HCT116 (cell line): ENCODE measurements around the gene EPHA10. TPM values are rescaled to one million over a fixed set of nuclear protein-coding genes. Genes with fewer than 3 reads are reported as not detected.

Source experiments
- ATAC-seq: fragments of 200-7000 bp; cut with Tn5 transposase; 2 replicates; pipeline ENCODE4 v1.9.1; 2020; ENCODE audit warnings: mild to moderate bottlenecking, moderate library complexity
- BruUV-seq: library from RNA; stranded (reverse); fragments of 400-500 nt; replicated peaks from 2 replicates; lab custom pipeline; 2021; lab: Mats Ljungman, UMichigan
- CTCF ChIA-PET: fragments of 300-600 bp; sonication (Branson Sonifier 250); formaldehyde crosslinking; loops from one replicate; lab custom pipeline; 2021; ENCODE audit warnings: antibody characterized with exemption; lab: Charles Lee
- POLR2A ChIA-PET: fragments of 300-600, 350-600 bp; sonication (Branson Sonifier 250); formaldehyde crosslinking; loops from one replicate; lab custom pipeline; 2021; ENCODE audit warnings: antibody characterized with exemption; lab: Charles Lee
- RAD21 ChIA-PET, 2 experiments: fragments of 300-600 bp; sonication (Branson Sonifier 250); formaldehyde crosslinking; loops; one replicate each; lab custom pipeline; 2023; ENCODE audit warnings: low total read pairs in 2 of 2; ENCODE audit not compliant: uncharacterized antibody in 2 of 2, unreplicated experiment in 2 of 2, low non-redundant PET in 1 of 2; lab: Charles Lee
- DNase-seq: peaks from one replicate; pipeline ENCODE4 v3.0.0-alpha.2; 2010; ENCODE audit warnings: low read depth, low spot score
- H2AFZ ChIP-seq: fragments of 200-600 bp; shearing (Covaris generic), sonication (generic); 2 replicates; pipeline ENCODE4 v1.6.1; 2017; ENCODE audit warnings: low read depth, mixed run types, mixed read lengths, antibody characterized with exemption, low read length; ENCODE audit not compliant: poor library complexity, severe bottlenecking
- H3K27ac ChIP-seq: 2 replicates; pipeline ENCODE4 v1.5.1; 2012; ENCODE audit warnings: low read depth, low read length
- H3K27me3 ChIP-seq: fragments of 200-600 bp; sonication (generic); 2 replicates; pipeline ENCODE4 v1.6.1; 2016; ENCODE audit warnings: mixed run types, low read length, mixed read lengths; ENCODE audit not compliant: insufficient read depth
- H3K36me3 ChIP-seq, 2 experiments: fragments of 200-500 bp in 1 of 2; fragments of 200-600 bp in 1 of 2; sonication (Bioruptor generic) in 1 of 2; sonication (generic) in 1 of 2; 2 replicates each; pipeline versions ENCODE4 v1.5.1 to v1.6.1; 2014 to 2016; ENCODE audit warnings: low read length in 2 of 2, inconsistent platforms in 1 of 2, mixed read lengths in 1 of 2, mixed run types in 1 of 2; ENCODE audit not compliant: insufficient read depth in 2 of 2, control insufficient read depth in 1 of 2
- H3K4me1 ChIP-seq, 2 experiments: fragments of 200-600 bp in 1 of 2; sonication (generic) in 1 of 2; 2 replicates each; pipeline versions ENCODE4 v1.5.1 to v1.6.1; 2012 to 2017; ENCODE audit warnings: low read length in 2 of 2, inconsistent platforms in 1 of 2, mild to moderate bottlenecking in 1 of 2, mixed read lengths in 1 of 2, mixed run types in 1 of 2, moderate library complexity in 1 of 2; ENCODE audit not compliant: insufficient read depth in 2 of 2, control insufficient read depth in 1 of 2
- H3K4me2 ChIP-seq: fragments of 200-600 bp; sonication (generic); 2 replicates; pipeline ENCODE4 v1.6.1; 2017; ENCODE audit warnings: mixed run types, low read length, mixed read lengths
- H3K4me3 ChIP-seq, 2 experiments: fragments of 200-600 bp in 1 of 2; sonication (generic) in 1 of 2; replicated peaks in 1 of 2; 2 replicates each; pipeline ENCODE4 v1.5.1; 2011 to 2016; ENCODE audit warnings: low read length in 2 of 2, control low read depth in 1 of 2, low read depth in 1 of 2, mild to moderate bottlenecking in 1 of 2, mixed read lengths in 1 of 2, mixed run types in 1 of 2
- H3K79me2 ChIP-seq: fragments of 200-600 bp; sonication (generic); 2 replicates; pipeline ENCODE4 v1.6.1; 2017; ENCODE audit warnings: mild to moderate bottlenecking, mixed run types, low read length, moderate library complexity, mixed read lengths; ENCODE audit not compliant: insufficient read depth
- H3K9ac ChIP-seq: fragments of 200-600 bp; sonication (generic); 2 replicates; pipeline ENCODE4 v1.6.1; 2016; ENCODE audit warnings: low read length, mixed read lengths
- H3K9me2 ChIP-seq: fragments of 200-600 bp; sonication (generic), shearing (Covaris generic); 2 replicates; pipeline ENCODE4 v1.6.1; 2017; ENCODE audit warnings: mixed run types, mild to moderate bottlenecking, moderate library complexity; ENCODE audit not compliant: insufficient read depth
- H3K9me3 ChIP-seq, 2 experiments: fragments of 200-500 bp in 1 of 2; fragments of 200-600 bp in 1 of 2; sonication (Bioruptor generic) in 1 of 2; sonication (generic) in 1 of 2; 2 replicates each; pipeline ENCODE4 v1.6.1; 2014 to 2017; ENCODE audit warnings: low read length in 2 of 2, mixed read lengths in 2 of 2, inconsistent platforms in 1 of 2, low read depth in 1 of 2, mild to moderate bottlenecking in 1 of 2, mixed run types in 1 of 2, moderate library complexity in 1 of 2; ENCODE audit not compliant: control insufficient read depth in 1 of 2, insufficient read depth in 1 of 2
- H4K20me1 ChIP-seq: fragments of 200-600 bp; sonication (generic), shearing (Covaris generic); 2 replicates; pipeline ENCODE4 v1.6.1; 2017; ENCODE audit warnings: mixed run types, mild to moderate bottlenecking, moderate library complexity; ENCODE audit not compliant: insufficient read depth
- ATF3 ChIP-seq: IDR thresholded peaks from 2 replicates; pipeline ENCODE4 v1.6.1; 2012
- CEBPB ChIP-seq: IDR thresholded peaks from 2 replicates; pipeline ENCODE4 v1.6.1; 2012; ENCODE audit warnings: low read depth
- CTCF ChIP-seq, 3 experiments: fragments of 200-600 bp in 1 of 3; sonication (generic) in 1 of 3; IDR thresholded peaks in 2 of 3; conservative IDR thresholded peaks in 1 of 3; 2 replicates each; pipeline ENCODE4 v1.5.1; 2012 to 2017; ENCODE audit warnings: low read depth in 2 of 3, low read length in 2 of 3, antibody characterized with exemption in 1 of 3, borderline replicate concordance in 1 of 3, control low read depth in 1 of 3, mild to moderate bottlenecking in 1 of 3, mixed read lengths in 1 of 3, mixed run types in 1 of 3, moderate library complexity in 1 of 3; ENCODE audit not compliant: insufficient read depth in 1 of 3
- EGR1 ChIP-seq: IDR thresholded peaks from 2 replicates; pipeline ENCODE4 v1.6.1; 2012; ENCODE audit warnings: low read depth
- ELF1 ChIP-seq: IDR thresholded peaks from 2 replicates; pipeline ENCODE4 v1.6.1; 2012; ENCODE audit warnings: low read depth, borderline replicate concordance
- EZH2 ChIP-seq: fragments of 200-600 bp; sonication (generic); IDR thresholded peaks from 2 replicates; pipeline ENCODE4 v1.6.1; 2017; ENCODE audit warnings: antibody characterized with exemption, mixed run types
- MAX ChIP-seq: IDR thresholded peaks from 2 replicates; pipeline ENCODE4 v1.6.1; 2012
- POLR2A ChIP-seq: IDR thresholded peaks from 2 replicates; pipeline ENCODE4 v1.7.0; 2011; ENCODE audit warnings: borderline replicate concordance; ENCODE audit not compliant: insufficient read depth, insufficient read length; ENCODE audit errors: extremely low read depth
- RAD21 ChIP-seq: IDR thresholded peaks from 2 replicates; pipeline ENCODE4 v1.6.1; 2012; ENCODE audit warnings: low read depth, mild to moderate bottlenecking
- SIN3A ChIP-seq: IDR thresholded peaks from 2 replicates; pipeline ENCODE4 v1.6.1; 2012; ENCODE audit warnings: low read depth
- TCF7L2 ChIP-seq: IDR thresholded peaks from 2 replicates; pipeline ENCODE4 v1.7.0; 2011; ENCODE audit warnings: borderline replicate concordance, inconsistent platforms; ENCODE audit not compliant: insufficient read depth, insufficient read length; ENCODE audit errors: extremely low read depth
- ZBTB33 ChIP-seq: IDR thresholded peaks from 2 replicates; pipeline ENCODE4 v1.6.1; 2011; ENCODE audit warnings: mild to moderate bottlenecking, low read length, moderate library complexity; ENCODE audit not compliant: insufficient replicate concordance; ENCODE audit errors: extremely low read depth
- ZNF274 ChIP-seq: fragments of 200-500 bp; sonication (Bioruptor generic); IDR thresholded peaks from 2 replicates; pipeline ENCODE4 v1.6.1; 2014; ENCODE audit warnings: mild to moderate bottlenecking, low read depth, low read length, inconsistent platforms
- intact Hi-C: fragments of 100-400 bp; cut with micrococcal nuclease; formaldehyde crosslinking; loops from 2 replicates; pipeline ENCODE4 v1.10.0; 2022
- total RNA-seq: library from RNA; stranded (reverse); gene quantifications from one replicate; pipeline ENCODE4 v1.2.1, GENCODE V29; 2021; ENCODE audit not compliant: unreplicated experiment

EPHA10 gene
- total RNA-seq, 1 experiment from 2014 or later, result 6.5 TPM

DNA sequence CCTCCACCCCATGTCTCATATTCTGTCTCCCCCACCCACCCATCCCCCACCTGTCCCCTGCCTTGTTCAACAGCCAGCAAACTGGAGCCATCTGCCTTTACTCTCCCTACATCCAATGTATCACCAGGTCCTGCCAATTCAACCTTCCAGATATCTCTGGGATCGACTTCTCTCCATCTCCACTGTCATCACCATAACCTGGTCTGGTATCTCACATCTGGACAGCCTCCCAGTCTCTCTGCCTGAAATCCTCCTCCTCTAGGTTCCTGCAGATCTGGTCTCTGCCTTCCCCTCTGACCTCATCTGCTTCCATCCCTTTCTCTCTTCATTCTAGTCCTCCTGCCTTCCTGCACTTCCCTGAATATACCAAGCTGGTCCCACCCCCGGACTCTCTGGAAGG, 94.8 kb downstream of the EPHA10 start:
- H3K79me2 ChIP-seq, result no peaks in the 10 kb centered on the region
- BruUV-seq, result no TSS peak
- intact Hi-C loops, result no loop called here
- H4K20me1 ChIP-seq, result no peaks in the 10 kb centered on the region
- no peak for DNase-seq
- no peak overlapping the region for H3K4me3 ChIP-seq
- ChIA-PET CTCF (no interaction called here), POLR2A (no interaction called here), RAD21 (no interaction called here)
- no peak for ATAC-seq
- peaks cover 32% of the 10 kb centered on the region for H3K27me3 ChIP-seq
- no peak overlapping the region for H3K4me2 ChIP-seq
- H3K36me3 ChIP-seq, result no peaks in the 10 kb centered on the region
- no peak overlapping the region for H3K9ac ChIP-seq
- no peaks in the 10 kb centered on the region for H3K9me2 ChIP-seq
- no peak overlapping the region for H3K27ac ChIP-seq
- no peaks in the 10 kb centered on the region; a peak in 1 of 4 replicates for H3K4me1 ChIP-seq
- no peak for TF ChIP-seq POLR2A
- no peak for TF ChIP-seq ZNF274
- TF ChIP-seq TCF7L2, result no peak
- H2AFZ ChIP-seq, result no peak overlapping the region
- no peaks in the 10 kb centered on the region for H3K9me3 ChIP-seq

DNA sequence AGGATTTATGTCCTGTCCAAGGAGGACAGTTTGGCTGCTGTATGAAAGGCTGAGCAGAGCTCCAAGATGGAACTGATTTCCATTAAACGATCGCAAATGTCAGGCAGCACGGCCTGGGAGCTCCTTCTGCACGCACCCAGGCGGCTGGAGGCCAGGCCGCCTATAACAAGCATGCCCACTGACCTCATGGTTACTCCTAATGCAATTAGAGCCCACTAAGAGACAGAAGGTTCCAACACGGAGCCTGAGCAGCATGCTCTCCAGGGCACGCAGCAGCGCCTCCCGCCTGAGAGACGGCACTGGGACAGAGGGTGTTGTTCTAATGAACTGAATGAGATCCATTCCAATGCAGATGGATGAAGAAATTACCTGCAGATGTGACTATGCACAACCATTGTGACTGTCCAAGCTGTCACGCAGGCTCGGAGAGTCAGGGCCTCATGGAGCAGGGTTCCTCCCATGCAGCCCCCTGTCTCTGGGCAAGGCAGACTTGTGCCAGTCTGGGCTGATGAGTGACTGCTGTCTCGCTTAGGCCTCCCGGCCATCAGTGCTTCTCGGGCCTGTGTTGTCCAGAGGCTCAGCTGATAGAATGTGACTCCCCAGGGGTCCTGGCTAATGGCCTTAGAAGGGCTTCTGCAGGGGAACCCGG, 97.8 kb downstream of the EPHA10 start:
- RAD21 ChIA-PET, result no interaction called here
- Histone ChIP-seq H4K20me1 (no peaks in the 10 kb centered on the region), H3K27me3 (peaks cover 24% of the 10 kb centered on the region), H3K4me2 (no peak overlapping the region), H3K79me2 (no peaks in the 10 kb centered on the region), H3K4me3 (no peak overlapping the region), H3K27ac (no peak overlapping the region), H2AFZ (no peak overlapping the region)
- intact Hi-C loops, result no loop called here
- no peak for DNase-seq
- no peak for ATAC-seq
- CTCF ChIA-PET, result no interaction called here
- POLR2A ChIA-PET, result no interaction called here
- TF ChIP-seq EZH2 (no peak), EGR1 (no peak), ELF1 (no peak), RAD21 (no peak), POLR2A (no peak), MAX (no peak), ZBTB33 (no peak), CEBPB (no peak), ATF3 (no peak), TCF7L2 (no peak), SIN3A (no peak), CTCF (IDR thresholded peaks at IDR 0.05 in 2 of 3, conservative IDR thresholded peaks at IDR 0.05 in 1 of 3; ENCODE audit: borderline replicate concordance in 1 of 3, insufficient read depth in 1 of 3, low read depth in 2 of 3, low read length in 2 of 3) (no peak)
- TF ChIP-seq, all 23 proteins: peak for 0
- no peaks in the 10 kb centered on the region for H3K4me1 ChIP-seq
- BruUV-seq, result no TSS peak
- H3K36me3 ChIP-seq, result no peaks in the 10 kb centered on the region
- no peaks in the 10 kb centered on the region for H3K9me3 ChIP-seq
- H3K9ac ChIP-seq, result no peak overlapping the region
- no peaks in the 10 kb centered on the region for H3K9me2 ChIP-seq
